Measurements from ENCODE around the gene MAD1L1. TPM values are rescaled to one million over a fixed set of nuclear protein-coding genes. Genes with fewer than 3 reads are reported as not detected.

The MAD1L1 gene
- total and polyA plus RNA-seq, 2 of the 13 experiments (the other 11 are each of a cell fraction or from before 2014, with no cell fraction given) = 17.4 to 64.7 TPM

DNA sequence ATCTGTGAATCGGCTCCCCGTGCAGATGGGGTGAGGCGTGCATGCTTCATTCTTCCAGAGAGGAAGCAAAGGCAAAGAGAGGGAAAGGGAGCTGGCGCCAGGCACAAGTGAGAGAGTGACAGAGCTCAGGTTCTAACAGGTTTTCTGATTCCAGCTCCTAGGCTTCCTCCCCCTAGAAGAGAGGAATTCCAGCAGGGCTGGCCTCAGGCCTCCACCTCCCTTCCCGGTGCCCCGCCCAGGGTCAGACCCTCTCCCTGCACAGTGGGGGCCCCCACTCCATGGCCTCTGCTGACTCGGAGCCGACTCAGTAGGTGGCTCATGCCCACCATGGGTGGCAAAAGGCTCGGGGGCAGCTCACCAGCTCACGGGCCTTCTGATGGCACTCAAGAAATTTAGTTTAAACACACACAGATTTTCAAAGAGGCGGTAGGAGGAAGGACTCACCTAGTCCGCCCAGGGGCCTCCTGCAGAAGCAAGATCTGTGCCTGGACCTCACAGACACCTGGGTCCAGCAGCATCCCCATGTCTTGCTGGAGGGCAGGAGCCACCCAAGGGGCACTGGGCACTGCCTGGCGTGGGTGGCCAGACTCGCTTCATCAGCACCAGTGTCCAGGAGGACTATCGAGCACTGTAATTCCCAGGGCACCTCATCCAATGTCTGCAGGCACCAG lies 183.5 kb downstream of the MAD1L1 start:
- no peaks in the 10 kb centered on the region for H3K79me2 ChIP-seq (ENCODE audit: insufficient read depth, low read length)
- no peaks in the 10 kb centered on the region for H3K4me1 ChIP-seq (ENCODE audit: insufficient read depth, low read length)
- no peak overlapping the region for H3K27ac ChIP-seq (ENCODE audit: extremely low read length, insufficient read depth, low read length)
- ChIA-PET POLR2A (no interaction called here), CTCF (ENCODE audit: low intra/inter-chr PET ratio, low total read pairs) (no interaction called here)
- H4K20me1 ChIP-seq (ENCODE audit: insufficient read depth, low read length) = no peaks in the 10 kb centered on the region
- BruUV-seq (replicated peaks) = no TSS peak
- DNase-seq (ENCODE audit: low spot score) (no peak), FAIRE-seq (no peak), ATAC-seq (no peak)
- H3K9ac ChIP-seq (ENCODE audit: insufficient read depth, low read depth, low read length) = no peak overlapping the region
- H2AFZ ChIP-seq (ENCODE audit: low read length) = no peak overlapping the region
- H3K4me2 ChIP-seq (ENCODE audit: low read depth, low read length) = no peak overlapping the region
- TF ChIP-seq, protein P1, sequence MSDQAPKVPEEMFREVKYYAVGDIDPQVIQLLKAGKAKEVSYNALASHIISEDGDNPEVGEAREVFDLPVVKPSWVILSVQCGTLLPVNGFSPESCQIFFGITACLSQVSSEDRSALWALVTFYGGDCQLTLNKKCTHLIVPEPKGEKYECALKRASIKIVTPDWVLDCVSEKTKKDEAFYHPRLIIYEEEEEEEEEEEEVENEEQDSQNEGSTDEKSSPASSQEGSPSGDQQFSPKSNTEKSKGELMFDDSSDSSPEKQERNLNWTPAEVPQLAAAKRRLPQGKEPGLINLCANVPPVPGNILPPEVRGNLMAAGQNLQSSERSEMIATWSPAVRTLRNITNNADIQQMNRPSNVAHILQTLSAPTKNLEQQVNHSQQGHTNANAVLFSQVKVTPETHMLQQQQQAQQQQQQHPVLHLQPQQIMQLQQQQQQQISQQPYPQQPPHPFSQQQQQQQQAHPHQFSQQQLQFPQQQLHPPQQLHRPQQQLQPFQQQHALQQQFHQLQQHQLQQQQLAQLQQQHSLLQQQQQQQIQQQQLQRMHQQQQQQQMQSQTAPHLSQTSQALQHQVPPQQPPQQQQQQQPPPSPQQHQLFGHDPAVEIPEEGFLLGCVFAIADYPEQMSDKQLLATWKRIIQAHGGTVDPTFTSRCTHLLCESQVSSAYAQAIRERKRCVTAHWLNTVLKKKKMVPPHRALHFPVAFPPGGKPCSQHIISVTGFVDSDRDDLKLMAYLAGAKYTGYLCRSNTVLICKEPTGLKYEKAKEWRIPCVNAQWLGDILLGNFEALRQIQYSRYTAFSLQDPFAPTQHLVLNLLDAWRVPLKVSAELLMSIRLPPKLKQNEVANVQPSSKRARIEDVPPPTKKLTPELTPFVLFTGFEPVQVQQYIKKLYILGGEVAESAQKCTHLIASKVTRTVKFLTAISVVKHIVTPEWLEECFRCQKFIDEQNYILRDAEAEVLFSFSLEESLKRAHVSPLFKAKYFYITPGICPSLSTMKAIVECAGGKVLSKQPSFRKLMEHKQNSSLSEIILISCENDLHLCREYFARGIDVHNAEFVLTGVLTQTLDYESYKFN (CRISPR knock-in tag; conservative IDR thresholded peaks at IDR 0.05) = no peak
- TF ChIP-seq ESRRA (CRISPR knock-in tag; IDR thresholded peaks at IDR 0.05; ENCODE audit: low read depth) = no peak
- no peak for TF ChIP-seq ZBTB46 (CRISPR knock-in tag; IDR thresholded peaks at IDR 0.05; ENCODE audit: borderline replicate concordance)
- H3K9me3 ChIP-seq (ENCODE audit: low read length) = no peaks in the 10 kb centered on the region
- WGBS (ENCODE audit: low lambda C conversion rate) = 98% methylated on average over 8 of the region's 15 CpGs
- no peaks in the 10 kb centered on the region for H3K27me3 ChIP-seq (ENCODE audit: control insufficient read depth in 1 of 2, insufficient read depth in 2 of 2, low read length in 2 of 2)
- peaks cover 0 to 3% of the 10 kb centered on the region in 2 experiments; a peak in 3 of 5 replicates for H3K36me3 ChIP-seq (replicated peaks in 1 of 2; ENCODE audit: control insufficient read depth in 1 of 2, insufficient read depth in 2 of 2, low read length in 2 of 2)
- no peak overlapping the region for H3K4me3 ChIP-seq (replicated peaks in 1 of 3; ENCODE audit: insufficient read depth in 1 of 3, low read depth in 2 of 3, low read length in 3 of 3)
- intact Hi-C loops (cut with micrococcal nuclease; ENCODE audit: unreplicated experiment) (no loop called here), in situ Hi-C loops (cut with HindIII; ENCODE audit: extremely low pct_ligation_motif_present, low pct_unique_long_range_greater_than_20kb) (no loop called here)

Measured in HepG2 (cell line).